Activated CD4-positive, alpha-beta memory T cell treated with anti-CD3 and anti-CD28 coated beads, Interleukin-2, amount 10 ng/mL, durations not matched to agents 7 days and 5 days (primary cell): ENCODE data around the gene NOL6. TPM values are rescaled to one million over a fixed set of nuclear protein-coding genes. Genes with fewer than 3 reads are reported as not detected.
"Not testable (repeated sequence)": the region's sequence is repeated elsewhere in the genome, so short reads cannot be mapped to it uniquely, and the experiment has no call there.

Experiments
- CTCF ChIA-PET: fragments of 350-600 bp; sonication (Branson Sonifier 250); formaldehyde crosslinking; loops from one replicate; lab custom pipeline; 2021; ENCODE audit warnings: antibody characterized with exemption, inconsistent platforms; lab: Charles Lee
- POLR2A ChIA-PET: fragments of 350-600 bp; sonication (Branson Sonifier 250); formaldehyde crosslinking; loops from one replicate; lab custom pipeline; 2021; ENCODE audit warnings: antibody characterized with exemption; lab: Charles Lee
- DNase-seq: peaks from one replicate; pipeline ENCODE4 v3.0.0-alpha.2; 2020
- H3K27ac Mint-ChIP-seq: one replicate; pipeline ENCODE4 v1.8.0; 2021; ENCODE audit warnings: mild to moderate bottlenecking, mixed read lengths
- H3K27me3 Mint-ChIP-seq: one replicate; pipeline ENCODE4 v1.8.0; 2021; ENCODE audit warnings: mixed read lengths
- H3K36me3 Mint-ChIP-seq: one replicate; pipeline ENCODE4 v1.8.0; 2021; ENCODE audit warnings: low read depth, mixed read lengths
- H3K4me1 Mint-ChIP-seq: one replicate; pipeline ENCODE4 v1.8.0; 2021; ENCODE audit warnings: mixed read lengths
- H3K4me3 Mint-ChIP-seq: one replicate; pipeline ENCODE4 v1.8.0; 2021; ENCODE audit warnings: mild to moderate bottlenecking, mixed read lengths
- H3K9me3 Mint-ChIP-seq: one replicate; pipeline ENCODE4 v1.8.0; 2021; ENCODE audit warnings: mixed read lengths
- total RNA-seq, 2 experiments: library from RNA; stranded (reverse); gene quantifications; one replicate each; pipeline ENCODE4 v1.2.3, GENCODE V29; 2021

Gene NOL6, protein sequence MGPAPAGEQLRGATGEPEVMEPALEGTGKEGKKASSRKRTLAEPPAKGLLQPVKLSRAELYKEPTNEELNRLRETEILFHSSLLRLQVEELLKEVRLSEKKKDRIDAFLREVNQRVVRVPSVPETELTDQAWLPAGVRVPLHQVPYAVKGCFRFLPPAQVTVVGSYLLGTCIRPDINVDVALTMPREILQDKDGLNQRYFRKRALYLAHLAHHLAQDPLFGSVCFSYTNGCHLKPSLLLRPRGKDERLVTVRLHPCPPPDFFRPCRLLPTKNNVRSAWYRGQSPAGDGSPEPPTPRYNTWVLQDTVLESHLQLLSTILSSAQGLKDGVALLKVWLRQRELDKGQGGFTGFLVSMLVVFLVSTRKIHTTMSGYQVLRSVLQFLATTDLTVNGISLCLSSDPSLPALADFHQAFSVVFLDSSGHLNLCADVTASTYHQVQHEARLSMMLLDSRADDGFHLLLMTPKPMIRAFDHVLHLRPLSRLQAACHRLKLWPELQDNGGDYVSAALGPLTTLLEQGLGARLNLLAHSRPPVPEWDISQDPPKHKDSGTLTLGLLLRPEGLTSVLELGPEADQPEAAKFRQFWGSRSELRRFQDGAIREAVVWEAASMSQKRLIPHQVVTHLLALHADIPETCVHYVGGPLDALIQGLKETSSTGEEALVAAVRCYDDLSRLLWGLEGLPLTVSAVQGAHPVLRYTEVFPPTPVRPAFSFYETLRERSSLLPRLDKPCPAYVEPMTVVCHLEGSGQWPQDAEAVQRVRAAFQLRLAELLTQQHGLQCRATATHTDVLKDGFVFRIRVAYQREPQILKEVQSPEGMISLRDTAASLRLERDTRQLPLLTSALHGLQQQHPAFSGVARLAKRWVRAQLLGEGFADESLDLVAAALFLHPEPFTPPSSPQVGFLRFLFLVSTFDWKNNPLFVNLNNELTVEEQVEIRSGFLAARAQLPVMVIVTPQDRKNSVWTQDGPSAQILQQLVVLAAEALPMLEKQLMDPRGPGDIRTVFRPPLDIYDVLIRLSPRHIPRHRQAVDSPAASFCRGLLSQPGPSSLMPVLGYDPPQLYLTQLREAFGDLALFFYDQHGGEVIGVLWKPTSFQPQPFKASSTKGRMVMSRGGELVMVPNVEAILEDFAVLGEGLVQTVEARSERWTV
- 10 to 100 TPM; 21.6 to 22.4 TPM for total RNA-seq

DNA sequence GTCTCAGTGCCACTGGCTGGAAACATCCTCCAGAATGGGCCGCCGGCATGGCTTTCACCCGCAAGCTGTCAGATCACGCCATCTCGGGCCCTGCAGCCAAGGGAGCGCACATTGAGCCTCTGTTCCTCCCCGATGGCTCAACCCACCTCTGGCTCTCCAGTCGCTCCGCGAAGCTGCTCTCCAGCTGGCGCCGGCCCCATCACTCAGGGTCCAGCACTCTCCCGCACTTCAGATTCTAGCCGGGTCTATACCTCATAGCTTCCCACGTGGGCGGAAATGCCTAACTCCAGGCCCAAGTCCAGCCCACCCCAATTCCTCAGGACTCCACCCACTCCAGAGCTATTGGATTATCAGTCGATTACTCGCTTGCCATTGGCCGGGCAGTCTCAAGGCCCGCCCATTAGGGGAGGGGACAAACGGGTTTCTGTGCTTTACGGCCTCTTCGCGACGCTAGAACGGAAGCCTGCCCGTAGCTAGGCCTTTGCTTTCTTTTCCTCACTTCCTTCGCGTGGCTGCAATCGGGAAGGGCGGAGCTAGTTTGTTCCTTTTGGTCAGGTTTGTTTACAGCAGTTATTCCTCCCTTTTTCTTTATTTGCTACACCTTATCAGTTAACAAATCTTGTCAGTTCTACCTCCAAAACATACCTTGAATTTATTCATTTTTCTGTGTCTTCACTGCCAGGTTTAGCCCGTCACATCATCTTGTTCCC is at the start of gene NOL6:
TSS of gene NOL6 (minus strand) at position 282 of the 710 bp plus-strand sequence. CDS start at position 200, 82 bp downstream.
- Mint-ChIP-seq H3K27me3 (no peaks in the 10 kb centered on the region), H3K27ac (peak within 1 kb of the TSS; percentile 85), H3K4me3 (peak within 1 kb of the TSS; percentile 92), H3K36me3 (peaks cover 21% of the 10 kb centered on the region), H3K4me1 (peaks cover 30% of the 10 kb centered on the region), H3K9me3 (no peaks in the 10 kb centered on the region)
- ChIA-PET CTCF (interaction anchor here (0.6 to 6.3 kb wide), 24 partner anchors 9 to 449 kb away, joined by 3 to 72 read pairs (median 4); partner anchors contain the start of genes AQP3, DNAJA1 and NFX1), POLR2A (interaction anchor here (0.7 to 4.2 kb wide), 15 partner anchors 9 to 449 kb away, joined by 3 to 40 read pairs (median 6); partner anchors contain the start of genes AQP3, BAG1, CHMP5 and DNAJA1)
- DNase-seq: peak; percentile 98

DNA sequence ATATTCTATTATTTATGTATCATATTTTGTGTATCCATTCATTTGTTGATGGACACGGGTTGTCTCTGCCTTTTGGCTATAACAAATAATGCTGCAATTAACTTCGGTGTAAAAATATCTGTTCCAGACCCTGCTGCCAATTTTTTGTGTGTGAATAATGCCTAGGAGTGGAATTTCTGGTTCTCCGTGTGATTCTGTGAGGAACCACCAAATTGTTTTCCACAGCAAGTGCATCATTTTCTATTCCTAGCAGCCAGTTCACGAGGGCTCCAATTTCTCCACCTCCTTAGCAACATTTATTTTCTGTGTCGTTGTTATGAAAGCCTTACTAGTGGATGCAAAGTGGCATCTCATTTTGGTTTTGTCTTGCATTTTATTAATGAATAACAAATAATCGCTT is 48.1 kb upstream of the NOL6 start:
- H3K9me3 Mint-ChIP-seq, POLR2A ChIA-PET, CTCF ChIA-PET, DNase-seq, H3K36me3 Mint-ChIP-seq, H3K27ac Mint-ChIP-seq, H3K4me1 Mint-ChIP-seq, H3K4me3 Mint-ChIP-seq: not testable (repeated sequence)
- H3K27me3 Mint-ChIP-seq: peaks cover 54% of the 10 kb centered on the region

DNA sequence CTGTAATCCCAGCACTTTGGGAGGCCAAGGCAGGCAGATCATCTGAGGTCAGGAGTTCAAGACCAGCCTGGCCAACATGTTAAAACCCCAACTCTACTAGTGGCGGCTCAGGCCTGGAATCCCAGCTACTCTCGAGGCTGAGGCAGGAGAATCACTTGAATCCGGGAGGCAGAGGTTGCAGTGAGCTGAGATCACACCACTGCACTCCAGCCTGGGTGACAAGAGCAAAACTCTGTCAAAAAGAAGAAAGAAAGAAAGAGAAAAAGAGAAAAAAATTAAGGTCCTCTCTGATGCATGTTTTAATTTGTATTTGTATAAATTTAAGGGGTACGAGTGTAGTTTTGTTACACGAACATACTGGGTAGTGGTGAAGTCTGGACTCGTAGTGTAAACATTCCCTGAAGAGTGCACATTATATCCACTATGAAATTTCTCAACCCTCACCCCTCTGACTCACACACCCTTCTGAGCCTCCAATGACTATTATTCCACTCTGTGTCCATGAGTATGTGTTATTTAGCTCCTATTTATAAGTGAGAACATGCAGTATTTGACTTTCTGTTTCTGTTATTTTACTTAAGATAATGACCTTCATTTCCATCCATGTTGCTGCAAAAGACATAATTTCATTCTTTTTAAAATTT is 44.3 kb upstream of the NOL6 start:
- H3K27ac Mint-ChIP-seq, POLR2A ChIA-PET, H3K4me1 Mint-ChIP-seq, H3K36me3 Mint-ChIP-seq, H3K9me3 Mint-ChIP-seq, H3K4me3 Mint-ChIP-seq, DNase-seq: not testable (repeated sequence)
- CTCF ChIA-PET: interaction anchor here (1.1 to 1.6 kb wide), 3 partner anchors 9 to 102 kb away, joined by 3 to 4 read pairs (median 3); no protein-coding TSS in a partner anchor
- H3K27me3 Mint-ChIP-seq: peaks cover 30% of the 10 kb centered on the region

DNA sequence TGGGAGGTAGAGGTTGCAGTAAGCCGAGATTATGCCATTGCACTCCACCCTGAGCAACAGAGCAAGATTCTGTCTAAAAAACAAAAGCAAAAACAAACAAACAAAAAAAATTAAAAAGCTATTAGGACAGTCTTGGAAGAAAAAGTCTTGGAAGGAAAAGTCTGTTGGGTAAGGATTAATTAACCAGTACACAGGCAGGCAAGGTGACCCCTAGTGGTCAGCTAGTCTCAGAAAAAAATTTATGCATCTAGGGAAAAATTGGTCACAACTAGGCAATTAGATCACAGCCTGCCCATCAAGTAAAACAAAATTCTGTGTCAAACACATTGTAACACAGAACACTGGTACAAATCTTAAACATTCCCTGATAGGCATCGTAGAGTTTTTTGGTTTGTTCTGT is 43.6 kb upstream of the NOL6 start:
- CTCF ChIA-PET: interaction anchor here (0.7 to 1.6 kb wide), 4 partner anchors 8 to 102 kb away, joined by 3 to 5 read pairs (median 4); partner anchors contain the start of gene NOL6
- Mint-ChIP-seq H3K4me3 (no peak overlapping the region), H3K9me3 (no peaks in the 10 kb centered on the region), H3K36me3 (no peaks in the 10 kb centered on the region), H3K4me1 (no peaks in the 10 kb centered on the region), H3K27ac (no peak overlapping the region), H3K27me3 (peaks cover 25% of the 10 kb centered on the region)
- no peak for DNase-seq
- POLR2A ChIA-PET: no interaction called here

DNA sequence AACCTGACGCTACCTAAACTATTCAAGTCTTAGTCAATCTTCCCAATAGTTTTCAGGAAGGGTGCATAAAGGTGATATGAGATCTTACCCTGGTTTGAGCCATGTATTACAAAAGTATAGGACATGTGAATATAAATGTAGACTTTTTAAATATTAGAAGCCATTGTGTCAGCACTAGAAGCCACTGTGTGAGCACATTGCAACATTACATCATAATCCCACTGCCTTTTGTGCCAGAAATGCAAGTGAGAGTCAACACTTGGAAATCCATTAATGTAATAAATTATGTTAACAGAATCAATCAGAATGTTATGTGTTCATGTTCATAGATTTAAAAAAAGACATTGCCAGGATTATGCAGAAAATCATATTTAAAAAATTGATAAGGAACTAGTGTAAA is 42.7 kb upstream of the NOL6 start:
- DNase-seq, H3K4me3 Mint-ChIP-seq, H3K27ac Mint-ChIP-seq, H3K36me3 Mint-ChIP-seq, H3K4me1 Mint-ChIP-seq, H3K9me3 Mint-ChIP-seq, CTCF ChIA-PET, POLR2A ChIA-PET: not testable (repeated sequence)
- H3K27me3 Mint-ChIP-seq: peaks cover 16% of the 10 kb centered on the region

DNA sequence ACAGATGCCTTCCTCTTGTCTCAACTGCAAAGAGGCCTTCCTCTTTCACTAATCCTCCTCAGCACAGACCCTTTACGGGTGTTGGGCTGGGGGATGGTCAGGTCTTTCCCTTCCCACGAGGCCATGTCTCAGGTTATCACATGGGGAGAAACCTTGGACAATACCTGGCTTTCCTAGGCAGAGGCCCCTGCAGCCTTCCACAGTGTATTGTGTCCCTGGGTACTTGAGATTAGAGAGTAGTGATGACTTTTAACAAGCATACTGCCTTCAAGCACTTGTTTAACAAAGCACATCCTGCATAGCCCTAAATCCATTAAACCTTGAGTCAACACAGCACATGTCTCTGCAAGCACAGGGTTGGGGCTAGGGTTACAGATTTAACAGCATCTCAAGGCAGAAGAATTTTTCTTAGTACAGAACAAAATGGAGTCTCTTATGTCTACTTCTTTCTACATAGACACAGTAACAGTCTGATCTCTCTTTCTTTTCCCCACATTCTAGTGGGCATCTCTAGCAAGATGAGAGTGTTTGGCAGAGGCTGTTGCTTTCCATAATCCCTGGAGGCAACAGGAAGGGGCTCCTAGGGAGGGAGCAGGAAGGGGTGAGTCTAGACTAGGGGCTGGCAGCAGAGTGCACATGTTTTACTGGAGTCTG is 41.7 kb upstream of the NOL6 start:
- H3K9me3 Mint-ChIP-seq, H3K36me3 Mint-ChIP-seq, H3K4me3 Mint-ChIP-seq, H3K4me1 Mint-ChIP-seq, H3K27ac Mint-ChIP-seq, POLR2A ChIA-PET, DNase-seq, CTCF ChIA-PET: not testable (repeated sequence)
- peaks cover 11% of the 10 kb centered on the region for H3K27me3 Mint-ChIP-seq

DNA sequence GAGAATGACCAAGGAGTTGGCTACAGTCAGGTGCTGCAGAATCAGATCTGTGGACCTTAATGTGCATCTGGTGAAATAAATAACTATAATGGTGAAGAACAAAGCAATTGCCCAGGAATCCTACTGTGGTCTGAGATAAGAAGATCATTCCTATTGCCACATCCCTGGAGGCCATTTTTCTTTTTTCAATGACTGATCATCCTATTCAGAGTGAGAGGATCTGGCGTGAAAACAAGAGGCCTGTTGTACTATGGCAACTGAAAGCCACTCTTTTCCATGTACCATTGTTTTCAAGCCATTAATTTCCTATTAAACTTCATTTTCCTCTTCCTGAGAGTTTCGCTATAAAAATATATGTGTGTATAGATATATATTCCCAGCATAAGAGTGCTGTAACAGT is 38.8 kb upstream of the NOL6 start:
- H3K9me3 Mint-ChIP-seq, H3K4me1 Mint-ChIP-seq, H3K36me3 Mint-ChIP-seq, H3K4me3 Mint-ChIP-seq, H3K27ac Mint-ChIP-seq, DNase-seq, H3K27me3 Mint-ChIP-seq, CTCF ChIA-PET, POLR2A ChIA-PET: not testable (repeated sequence)

DNA sequence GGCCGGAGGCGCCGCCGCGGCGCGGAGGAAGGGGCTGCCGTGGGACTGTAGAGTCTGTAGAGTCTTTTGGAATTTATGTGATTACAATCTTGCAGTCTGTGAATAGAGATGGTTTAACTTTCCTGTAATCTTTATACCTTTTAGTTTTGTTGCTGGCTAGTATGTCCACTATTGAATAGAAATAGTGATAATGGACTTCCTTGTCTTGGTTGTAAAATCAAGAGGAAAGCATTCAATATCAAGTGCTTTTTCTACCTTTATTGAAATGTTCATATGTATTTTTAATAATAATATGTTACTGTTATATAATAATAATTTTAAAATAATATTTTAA is 37.4 kb upstream of the NOL6 start:
- H3K27me3 Mint-ChIP-seq, H3K4me1 Mint-ChIP-seq, H3K9me3 Mint-ChIP-seq, H3K36me3 Mint-ChIP-seq, DNase-seq: not testable (repeated sequence)
- Mint-ChIP-seq H3K27ac (peak overlapping the region; percentile 73), H3K4me3 (peak overlapping the region; percentile 89)
- ChIA-PET POLR2A (interaction anchor here (1.1 to 1.3 kb wide), 3 partner anchors 11 to 221 kb away, joined by 3 to 7 read pairs (median 5); partner anchors contain the start of genes NFX1 and NOL6), CTCF (interaction anchor here (1.3 kb wide), 1 partner anchor 12 kb away, joined by 8 read pairs; the partner anchor contains the start of gene ANKRD18B)

DNA sequence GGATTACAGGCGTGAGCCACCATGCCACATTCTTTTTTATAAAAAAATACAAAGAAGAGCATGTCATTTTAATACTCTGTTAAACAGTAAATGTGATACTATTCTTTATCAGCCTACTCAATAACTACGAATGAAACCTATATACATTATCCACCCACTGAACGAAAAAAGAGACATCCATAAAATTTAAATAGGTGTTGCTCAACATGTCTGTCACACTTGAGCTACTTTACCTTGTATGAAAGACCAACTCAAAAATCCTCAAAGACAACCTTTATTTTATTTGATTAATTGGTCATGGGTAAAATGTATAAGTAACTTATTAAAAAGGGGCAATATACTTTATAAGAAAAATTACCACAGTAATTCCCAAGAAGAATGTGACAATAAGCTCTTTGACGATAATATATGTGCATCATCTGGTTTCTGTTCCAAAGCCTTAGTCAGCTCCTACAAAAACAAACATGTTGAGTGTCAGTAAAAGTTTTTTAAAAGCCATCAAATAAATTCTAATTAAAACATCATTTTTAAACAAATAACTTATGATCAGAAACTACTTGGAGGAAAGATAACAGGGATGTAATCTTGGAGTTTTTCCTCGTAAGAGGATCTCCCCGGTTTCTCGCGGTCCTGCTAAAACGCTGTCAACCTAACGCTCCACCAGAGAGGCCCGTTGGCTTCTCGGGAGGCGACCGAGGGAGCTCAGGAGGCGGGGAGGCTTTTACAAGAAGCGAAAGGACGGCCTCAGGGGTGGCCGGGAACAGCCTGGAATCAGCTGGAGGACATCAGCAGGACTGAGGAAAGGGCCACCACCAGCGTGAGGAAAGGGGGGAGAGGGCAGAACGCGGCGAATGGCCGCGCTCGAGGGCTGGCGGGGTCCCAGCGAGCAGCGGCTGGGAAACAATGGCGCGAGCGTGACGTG is 36.8 kb upstream of the NOL6 start:
- Mint-ChIP-seq H3K9me3 (no peaks in the 10 kb centered on the region), H3K4me3 (peak overlapping the region; percentile 89), H3K36me3 (no peaks in the 10 kb centered on the region), H3K27ac (peak overlapping the region; percentile 73), H3K4me1 (peaks cover 7% of the 10 kb centered on the region), H3K27me3 (no peaks in the 10 kb centered on the region)
- peak; percentile 50 for DNase-seq
- ChIA-PET POLR2A (interaction anchor here (1.1 to 1.3 kb wide), 3 partner anchors 10 to 220 kb away, joined by 3 to 7 read pairs (median 5); partner anchors contain the start of genes NFX1 and NOL6), CTCF (interaction anchor here (0.7 to 1.3 kb wide), 5 partner anchors 9 to 95 kb away, joined by 3 to 8 read pairs (median 4); partner anchors contain the start of gene ANKRD18B)

DNA sequence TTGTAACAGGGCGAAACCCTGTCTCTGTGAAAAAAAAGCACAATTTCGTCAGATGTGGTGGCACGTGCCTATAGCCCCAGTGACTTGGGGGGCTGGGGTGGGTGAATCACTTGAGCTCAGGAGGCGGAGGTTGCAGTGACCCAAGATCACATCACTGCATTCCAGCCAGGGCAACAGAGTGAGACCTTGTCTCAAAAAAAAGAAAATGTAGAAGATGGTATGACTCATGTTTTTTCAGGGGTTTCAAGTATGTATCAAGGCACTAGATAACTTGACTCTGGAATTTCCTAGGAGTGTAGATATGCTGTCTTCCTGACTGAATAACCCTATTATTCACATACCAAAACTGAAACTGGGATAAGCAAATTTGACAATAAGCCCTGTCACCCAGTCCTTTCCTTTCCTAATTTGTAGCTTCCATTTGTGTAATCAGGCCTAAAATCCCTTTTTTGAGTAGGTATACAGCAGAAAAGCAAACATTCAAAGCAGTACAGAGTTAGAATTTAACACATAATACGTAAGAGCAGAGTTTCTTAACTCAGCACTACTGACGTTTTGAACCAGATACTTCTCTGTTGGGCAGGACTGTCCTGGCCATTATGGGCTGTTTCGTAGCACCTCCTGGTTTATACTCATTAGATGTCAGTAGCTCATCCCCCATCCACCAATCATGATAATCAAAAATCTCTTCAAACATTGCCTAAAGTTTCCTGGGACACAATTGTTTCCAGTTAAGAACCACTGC is 33.1 kb upstream of the NOL6 start:
- ChIA-PET POLR2A (no interaction called here), CTCF (no interaction called here)
- no peaks in the 10 kb centered on the region for H3K36me3 Mint-ChIP-seq
- H3K27ac Mint-ChIP-seq: no peak overlapping the region
- H3K27me3 Mint-ChIP-seq: no peaks in the 10 kb centered on the region
- no peak overlapping the region for H3K4me3 Mint-ChIP-seq
- H3K4me1 Mint-ChIP-seq: peaks cover 7% of the 10 kb centered on the region
- no peaks in the 10 kb centered on the region for H3K9me3 Mint-ChIP-seq
- no peak for DNase-seq
